Neuron (in vitro differentiated cells): ENCODE results near the gene HDAC4.

Experiments
- H2AFZ ChIP-seq: one replicate; pipeline ENCODE4 v1.6.1; 2013; ENCODE audit warnings: low read depth, mild to moderate bottlenecking, inconsistent platforms, low read length, moderate library complexity
- H3K27me3 ChIP-seq: one replicate; pipeline ENCODE4 v1.6.1; 2013; ENCODE audit warnings: low read length; ENCODE audit not compliant: insufficient read depth
- H3K36me3 ChIP-seq: one replicate; pipeline ENCODE4 v1.6.1; 2013; ENCODE audit warnings: low read length; ENCODE audit not compliant: insufficient read depth
- H3K4me1 ChIP-seq: one replicate; pipeline ENCODE4 v1.6.1; 2013; ENCODE audit warnings: low read length; ENCODE audit not compliant: insufficient read depth
- H3K4me3 ChIP-seq: 2 replicates; pipeline ENCODE4 v1.5.1; 2013; ENCODE audit warnings: mild to moderate bottlenecking, low read length, moderate library complexity
- H3K9me3 ChIP-seq: one replicate; pipeline ENCODE4 v1.6.1; 2013; ENCODE audit warnings: low read length

Gene HDAC4

GRCh38 chr2:239412905-239413603, 12.2 kb upstream of the HDAC4 start:
- Histone ChIP-seq H3K4me1 (no peaks in the 10 kb centered on the region), H3K4me3 (no peak overlapping the region), H3K36me3 (no peaks in the 10 kb centered on the region), H3K9me3 (peaks cover 7% of the 10 kb centered on the region), H3K27me3 (peaks cover 5% of the 10 kb centered on the region), H2AFZ (no peak overlapping the region)

- Histone ChIP-seq H3K4me3 (no peak overlapping the region), H3K27me3 (peaks cover 5% of the 10 kb centered on the region), H3K4me1 (no peaks in the 10 kb centered on the region), H2AFZ (no peak overlapping the region), H3K9me3 (peaks cover 7% of the 10 kb centered on the region), H3K36me3 (no peaks in the 10 kb centered on the region)
Observed at GRCh38 chr2:239411549-239412319, 10.9 kb upstream of the HDAC4 start.

DNA sequence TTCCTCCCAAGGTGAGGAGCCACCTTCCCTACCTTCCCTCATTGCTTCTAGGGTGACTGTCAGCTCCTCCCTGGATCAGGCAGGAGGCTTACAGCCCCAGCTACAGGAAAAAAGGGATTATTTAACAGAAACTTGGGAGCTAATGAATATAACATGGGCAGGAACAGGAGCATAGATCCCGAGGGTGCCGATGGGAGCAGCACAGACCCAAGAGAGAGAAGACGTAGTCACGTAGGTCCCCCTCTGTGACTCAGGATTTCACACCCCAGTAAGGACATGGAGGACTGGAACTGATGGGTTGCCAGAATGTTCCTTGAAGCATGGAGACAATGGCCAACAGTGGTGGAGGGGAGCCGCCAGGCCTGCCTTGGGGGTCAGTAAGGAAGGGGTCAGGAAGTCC, 10.3 kb upstream of the HDAC4 start:
- no peak overlapping the region for H3K4me3 ChIP-seq
- H3K36me3 ChIP-seq: no peaks in the 10 kb centered on the region
- H3K27me3 ChIP-seq: peaks cover 5% of the 10 kb centered on the region
- H3K9me3 ChIP-seq: peaks cover 7% of the 10 kb centered on the region
- no peaks in the 10 kb centered on the region for H3K4me1 ChIP-seq
- H2AFZ ChIP-seq: no peak overlapping the region

- Histone ChIP-seq H3K9me3 (peaks cover 7% of the 10 kb centered on the region), H3K4me1 (no peaks in the 10 kb centered on the region), H3K4me3 (no peak overlapping the region), H2AFZ (no peak overlapping the region), H3K27me3 (peaks cover 5% of the 10 kb centered on the region), H3K36me3 (no peaks in the 10 kb centered on the region)
Observed at GRCh38 chr2:239409976-239410375, 9.2 kb upstream of the HDAC4 start.

DNA sequence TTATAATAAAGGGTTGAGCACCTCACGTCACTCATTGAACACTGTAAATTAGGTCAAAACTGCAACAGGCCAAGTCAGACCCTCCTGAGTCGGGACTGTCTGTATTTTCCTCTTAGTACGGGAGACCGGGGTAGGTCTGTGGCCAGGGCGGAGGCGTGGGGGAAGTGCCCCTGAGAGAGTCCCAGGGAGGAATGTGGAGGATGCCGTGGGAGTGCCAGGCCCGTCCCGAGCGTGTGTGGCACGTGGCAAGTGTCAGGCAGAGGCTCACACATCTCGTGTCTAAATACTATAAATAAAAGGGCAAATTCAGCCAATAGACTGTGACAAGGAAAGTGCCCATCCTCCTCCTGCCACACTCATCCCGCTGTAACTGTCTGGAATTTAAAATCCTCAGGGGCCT, 6.3 kb upstream of the HDAC4 start:
- H3K4me1 ChIP-seq: no peaks in the 10 kb centered on the region
- peaks cover 3% of the 10 kb centered on the region for H3K27me3 ChIP-seq
- H3K36me3 ChIP-seq: no peaks in the 10 kb centered on the region
- no peak overlapping the region for H2AFZ ChIP-seq
- H3K4me3 ChIP-seq: no peak overlapping the region
- H3K9me3 ChIP-seq: peaks cover 7% of the 10 kb centered on the region

- Histone ChIP-seq H3K36me3 (no peaks in the 10 kb centered on the region), H3K4me3 (no peak overlapping the region), H3K27me3 (no peaks in the 10 kb centered on the region), H2AFZ (no peak overlapping the region), H3K4me1 (no peaks in the 10 kb centered on the region), H3K9me3 (peaks cover 3% of the 10 kb centered on the region)
Observed at GRCh38 chr2:239406316-239406995, 5.6 kb upstream of the HDAC4 start.

- Histone ChIP-seq H3K4me3 (no peak overlapping the region), H3K4me1 (no peaks in the 10 kb centered on the region), H3K36me3 (no peaks in the 10 kb centered on the region), H3K9me3 (no peaks in the 10 kb centered on the region), H3K27me3 (no peaks in the 10 kb centered on the region), H2AFZ (no peak overlapping the region)
Observed at GRCh38 chr2:239405071-239405470, 4.3 kb upstream of the HDAC4 start.

DNA sequence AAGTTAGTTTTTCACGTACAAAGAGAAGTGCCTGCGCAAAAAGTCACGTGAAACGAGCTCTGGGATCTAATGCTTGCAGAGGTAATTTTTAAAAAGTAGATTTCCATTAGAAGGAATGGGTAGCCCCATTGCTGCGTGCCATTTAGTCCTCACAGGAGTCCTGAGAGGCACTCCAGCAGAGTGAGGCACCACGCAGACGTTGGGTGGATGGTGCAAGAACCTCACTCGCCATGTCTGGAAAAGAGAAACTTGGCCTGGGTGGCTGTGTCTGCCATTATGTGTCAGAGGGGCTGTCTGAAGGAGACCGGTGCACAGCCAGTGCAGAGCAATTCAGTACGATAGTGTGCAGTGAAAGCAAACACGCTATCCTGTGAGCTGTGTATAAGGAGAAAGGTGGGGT, 1.8 kb upstream of the HDAC4 start:
- Histone ChIP-seq H3K36me3 (no peaks in the 10 kb centered on the region), H3K4me1 (peaks cover 20% of the 10 kb centered on the region), H3K4me3 (peak overlapping the region; percentile 87), H2AFZ (no peak overlapping the region), H3K9me3 (no peaks in the 10 kb centered on the region), H3K27me3 (no peaks in the 10 kb centered on the region)

- Histone ChIP-seq H3K27me3 (no peaks in the 10 kb centered on the region), H3K9me3 (no peaks in the 10 kb centered on the region), H3K36me3 (no peaks in the 10 kb centered on the region), H3K4me1 (peaks cover 26% of the 10 kb centered on the region), H3K4me3 (peak overlapping the region; percentile 87), H2AFZ (peak overlapping the region; percentile 78)
Observed at GRCh38 chr2:239401881-239402233, 1.0 kb upstream of the HDAC4 start.

DNA sequence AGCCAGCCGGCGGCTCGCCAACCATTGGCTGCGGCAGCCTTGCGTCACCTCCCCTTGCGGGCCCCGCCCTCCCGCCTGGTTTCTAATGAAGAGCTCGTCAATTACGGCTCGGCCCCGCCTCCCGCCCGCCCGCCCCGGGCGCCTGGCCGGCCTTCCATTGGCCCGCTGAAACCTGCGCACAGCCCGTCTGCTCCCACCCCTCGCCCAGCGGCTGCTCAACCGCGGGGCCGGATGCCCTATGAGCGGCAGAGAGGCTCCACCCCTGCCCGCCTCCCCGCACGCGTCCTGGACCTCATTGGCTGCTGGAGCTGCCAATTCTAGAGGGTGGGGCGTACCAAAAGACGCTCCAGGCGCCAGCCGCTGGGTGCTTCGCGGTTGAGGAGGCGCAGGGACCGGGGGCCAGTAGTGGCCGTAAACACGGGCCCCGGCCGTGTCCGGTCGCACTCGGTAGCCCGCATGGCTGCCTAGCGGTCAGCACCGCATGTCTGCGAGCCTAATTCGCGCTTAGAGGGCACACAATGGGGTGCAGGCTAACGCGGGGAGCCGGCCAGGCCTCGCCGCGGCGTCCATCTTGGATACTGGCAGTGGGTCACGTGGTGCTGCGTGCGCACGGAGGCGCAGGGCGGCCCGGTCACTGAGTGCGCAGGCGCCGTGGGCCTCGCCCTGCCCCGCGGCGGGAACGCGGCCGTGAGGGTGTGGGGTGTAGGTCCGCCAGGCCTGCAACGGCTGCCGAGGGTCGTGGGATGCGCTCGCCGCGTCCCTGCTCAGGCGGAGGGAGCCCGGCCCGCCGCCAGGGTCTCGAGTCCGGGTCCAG, 454 bp upstream of the HDAC4 start:
- Histone ChIP-seq H3K4me3 (peak overlapping the region; percentile 87), H3K9me3 (no peaks in the 10 kb centered on the region)

GRCh38 chr2:239399921-239400595, 762 bp downstream of the HDAC4 start:
- no peak overlapping the region for H2AFZ ChIP-seq
- no peaks in the 10 kb centered on the region for H3K9me3 ChIP-seq
- no peaks in the 10 kb centered on the region for H3K27me3 ChIP-seq
- peak overlapping the region; percentile 75 for H3K4me3 ChIP-seq
- H3K4me1 ChIP-seq: peaks cover 26% of the 10 kb centered on the region
- H3K36me3 ChIP-seq: no peaks in the 10 kb centered on the region

More for the DNA sequence above, 454 bp upstream of the HDAC4 start:
- peaks cover 26% of the 10 kb centered on the region for H3K4me1 ChIP-seq
- no peaks in the 10 kb centered on the region for H3K27me3 ChIP-seq
- no peaks in the 10 kb centered on the region for H3K36me3 ChIP-seq
- H2AFZ ChIP-seq: peak overlapping the region; percentile 78

GRCh38 chr2:239399433-239399920, 1.3 kb downstream of the HDAC4 start:
- H3K27me3 ChIP-seq: no peaks in the 10 kb centered on the region
- H3K36me3 ChIP-seq: no peaks in the 10 kb centered on the region

More at GRCh38 chr2:239399433-239399920, 1.3 kb downstream of the HDAC4 start:
- H3K4me3 ChIP-seq: peak overlapping the region; percentile 75
- H3K9me3 ChIP-seq: no peaks in the 10 kb centered on the region
- H2AFZ ChIP-seq: no peak overlapping the region
- peaks cover 26% of the 10 kb centered on the region for H3K4me1 ChIP-seq
